WTC11 (cell line): Measurements from ENCODE around the gene MRPS15. TPM values are rescaled to one million over a fixed set of nuclear protein-coding genes. Genes with fewer than 3 reads are reported as not detected.

Experiments
- ATAC-seq: fragments of 200-7000 bp; cut with Tn5 transposase; 2 replicates; pipeline ENCODE4 v1.10.0; 2021; ENCODE audit warnings: mild to moderate bottlenecking, moderate library complexity
- CTCF ChIA-PET: fragments of 300-600 bp; sonication (Branson Sonifier 250); formaldehyde crosslinking; loops from one replicate; lab custom pipeline; 2021; ENCODE audit warnings: antibody characterized with exemption; lab: Charles Lee
- POLR2A ChIA-PET: fragments of 350-600 bp; sonication (Branson Sonifier 250); formaldehyde crosslinking; loops from one replicate; lab custom pipeline; 2021; ENCODE audit warnings: antibody characterized with exemption; lab: Charles Lee
- DNase-seq: peaks from one replicate; pipeline ENCODE4 v3.0.0; 2021; ENCODE audit warnings: low spot score
- H3K27ac Mint-ChIP-seq: 2 replicates; pipeline ENCODE4 v1.8.0; 2021; ENCODE audit warnings: mixed read lengths
- H3K27me3 Mint-ChIP-seq: 2 replicates; pipeline ENCODE4 v1.8.0; 2021; ENCODE audit warnings: low read depth, mild to moderate bottlenecking, moderate library complexity, mixed read lengths
- H3K36me3 Mint-ChIP-seq: 2 replicates; pipeline ENCODE4 v1.8.0; 2021; ENCODE audit warnings: mixed read lengths
- H3K4me1 Mint-ChIP-seq: 2 replicates; pipeline ENCODE4 v1.8.0; 2022; ENCODE audit warnings: mixed read lengths
- H3K4me3 Mint-ChIP-seq: 2 replicates; pipeline ENCODE4 v1.8.0; 2021; ENCODE audit warnings: mild to moderate bottlenecking, moderate library complexity, mixed read lengths
- H3K9me3 Mint-ChIP-seq: 2 replicates; pipeline ENCODE4 v1.8.0; 2021; ENCODE audit warnings: mixed read lengths
- CBFB ChIP-seq: sonication (generic); formaldehyde crosslinking; IDR thresholded peaks from 2 replicates; pipeline ENCODE4 v1.8.1; 2022; ENCODE audit warnings: mild to moderate bottlenecking, low read depth, missing genetic modification reagents
- CREB1 ChIP-seq: sonication (generic); formaldehyde crosslinking; IDR thresholded peaks from 2 replicates; pipeline ENCODE4 v1.8.0; 2023; ENCODE audit warnings: mild to moderate bottlenecking, missing genetic modification reagents
- E2F4 ChIP-seq: sonication (generic); formaldehyde crosslinking; IDR thresholded peaks from 2 replicates; pipeline ENCODE4 v1.8.1; 2022; ENCODE audit warnings: low read depth, mild to moderate bottlenecking, moderate library complexity, missing genetic modification reagents, borderline replicate concordance
- GABPB1 ChIP-seq: sonication (generic); formaldehyde crosslinking; IDR thresholded peaks from 2 replicates; pipeline ENCODE4 v1.8.1; 2023; ENCODE audit warnings: mild to moderate bottlenecking, missing genetic modification reagents
- JUN ChIP-seq: sonication (generic); formaldehyde crosslinking; IDR thresholded peaks from 2 replicates; pipeline ENCODE4 v1.8.0; 2023; ENCODE audit warnings: mild to moderate bottlenecking, missing genetic modification reagents
- NFATC4 ChIP-seq: fragments of 250-450 bp; sonication (Bioruptor Pico); IDR thresholded peaks from 2 replicates; pipeline ENCODE4 v1.9.0; 2021; ENCODE audit warnings: mild to moderate bottlenecking
- NFE2L1 ChIP-seq: sonication (generic); formaldehyde crosslinking; IDR thresholded peaks from 2 replicates; pipeline ENCODE4 v1.8.1; 2023; ENCODE audit warnings: missing genetic modification reagents
- NR1H2 ChIP-seq: sonication (generic); formaldehyde crosslinking; IDR thresholded peaks from 2 replicates; pipeline ENCODE4 v1.9.0; 2021; ENCODE audit warnings: mild to moderate bottlenecking, moderate library complexity, missing genetic modification reagents
- NR2C2 ChIP-seq: sonication (generic); formaldehyde crosslinking; IDR thresholded peaks from 2 replicates; pipeline ENCODE4 v1.8.0; 2022; ENCODE audit warnings: mild to moderate bottlenecking, missing genetic modification reagents
- SOX15 ChIP-seq: fragments of 250-450 bp; sonication (Bioruptor Pico); IDR thresholded peaks from 2 replicates; pipeline ENCODE4 v1.9.0; 2021; ENCODE audit warnings: mild to moderate bottlenecking
- TEAD1 ChIP-seq: sonication (generic); formaldehyde crosslinking; IDR thresholded peaks from 2 replicates; pipeline ENCODE4 v1.8.0; 2022; ENCODE audit warnings: mild to moderate bottlenecking, missing genetic modification reagents
- TP53 ChIP-seq: sonication (generic); formaldehyde crosslinking; IDR thresholded peaks from 2 replicates; pipeline ENCODE4 v1.8.1; 2023; ENCODE audit warnings: mild to moderate bottlenecking, missing genetic modification reagents
- ZBTB21 ChIP-seq: sonication (generic); formaldehyde crosslinking; IDR thresholded peaks from 2 replicates; pipeline ENCODE4 v1.8.1; 2023; ENCODE audit warnings: mild to moderate bottlenecking, missing genetic modification reagents, borderline replicate concordance
- ZNF138 ChIP-seq: sonication (generic); formaldehyde crosslinking; conservative IDR thresholded peaks from 2 replicates; pipeline ENCODE4 v1.8.1; 2022; ENCODE audit warnings: mild to moderate bottlenecking, moderate library complexity, missing genetic modification reagents
- ZNF219 ChIP-seq: sonication (generic); formaldehyde crosslinking; IDR thresholded peaks from 2 replicates; pipeline ENCODE4 v1.8.0; 2023; ENCODE audit warnings: missing genetic modification reagents, mild to moderate bottlenecking, borderline replicate concordance
- ZNF281 ChIP-seq: sonication (generic); formaldehyde crosslinking; IDR thresholded peaks from 2 replicates; pipeline ENCODE4 v1.8.0; 2023; ENCODE audit warnings: mild to moderate bottlenecking, missing genetic modification reagents
- ZNF512 ChIP-seq: sonication (generic); formaldehyde crosslinking; IDR thresholded peaks from 2 replicates; pipeline ENCODE4 v1.8.1; 2022; ENCODE audit warnings: missing genetic modification reagents, borderline replicate concordance
- ZSCAN18 ChIP-seq: fragments of 250-450 bp; sonication (Bioruptor Pico); IDR thresholded peaks from 2 replicates; pipeline ENCODE4 v2.1.2; 2022; ENCODE audit warnings: mild to moderate bottlenecking, moderate library complexity
- total RNA-seq: library from RNA; stranded (reverse); gene quantifications from 3 replicates; pipeline ENCODE4 v1.2.3, GENCODE V29; 2021
- TF ChIP-seq, protein P1 (sequence below): fragments of 200-600 bp; IDR thresholded peaks from 2 replicates; pipeline ENCODE4 v1.8.0; 2022; ENCODE audit warnings: antibody characterized with exemption
- TF ChIP-seq, protein P2 (sequence below): sonication (generic); formaldehyde crosslinking; IDR thresholded peaks from 2 replicates; pipeline ENCODE4 v1.8.0; 2022; ENCODE audit warnings: missing genetic modification reagents
- TF ChIP-seq, protein P3 (sequence below): sonication (generic); formaldehyde crosslinking; IDR thresholded peaks from 2 replicates; pipeline ENCODE4 v1.8.1; 2022; ENCODE audit warnings: low read depth, missing genetic modification reagents, borderline replicate concordance
- TF ChIP-seq, protein P4 (sequence below): sonication (generic); formaldehyde crosslinking; IDR thresholded peaks from 2 replicates; pipeline ENCODE4 v1.8.0; 2022; ENCODE audit warnings: mild to moderate bottlenecking, missing genetic modification reagents

The MRPS15 gene
- total RNA-seq, 1 experiment from 2014 or later, result 113 TPM

GRCh38 chr1:36463463-36463802, 751 bp downstream of the MRPS15 start (continued):
- TF ChIP-seq ZNF219 (CRISPR knock-in tag) (no peak), NR2C2 (CRISPR knock-in tag) (no peak), ZBTB21 (CRISPR knock-in tag) (no peak), ZNF512 (CRISPR knock-in tag) (0 out of 2 replicates have a peak, but pooled peaks have one; percentile 49), JUN (CRISPR knock-in tag) (no peak), TEAD1 (no peak)
- TF ChIP-seq, protein P1, sequence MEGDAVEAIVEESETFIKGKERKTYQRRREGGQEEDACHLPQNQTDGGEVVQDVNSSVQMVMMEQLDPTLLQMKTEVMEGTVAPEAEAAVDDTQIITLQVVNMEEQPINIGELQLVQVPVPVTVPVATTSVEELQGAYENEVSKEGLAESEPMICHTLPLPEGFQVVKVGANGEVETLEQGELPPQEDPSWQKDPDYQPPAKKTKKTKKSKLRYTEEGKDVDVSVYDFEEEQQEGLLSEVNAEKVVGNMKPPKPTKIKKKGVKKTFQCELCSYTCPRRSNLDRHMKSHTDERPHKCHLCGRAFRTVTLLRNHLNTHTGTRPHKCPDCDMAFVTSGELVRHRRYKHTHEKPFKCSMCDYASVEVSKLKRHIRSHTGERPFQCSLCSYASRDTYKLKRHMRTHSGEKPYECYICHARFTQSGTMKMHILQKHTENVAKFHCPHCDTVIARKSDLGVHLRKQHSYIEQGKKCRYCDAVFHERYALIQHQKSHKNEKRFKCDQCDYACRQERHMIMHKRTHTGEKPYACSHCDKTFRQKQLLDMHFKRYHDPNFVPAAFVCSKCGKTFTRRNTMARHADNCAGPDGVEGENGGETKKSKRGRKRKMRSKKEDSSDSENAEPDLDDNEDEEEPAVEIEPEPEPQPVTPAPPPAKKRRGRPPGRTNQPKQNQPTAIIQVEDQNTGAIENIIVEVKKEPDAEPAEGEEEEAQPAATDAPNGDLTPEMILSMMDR, result no peak

DNA sequence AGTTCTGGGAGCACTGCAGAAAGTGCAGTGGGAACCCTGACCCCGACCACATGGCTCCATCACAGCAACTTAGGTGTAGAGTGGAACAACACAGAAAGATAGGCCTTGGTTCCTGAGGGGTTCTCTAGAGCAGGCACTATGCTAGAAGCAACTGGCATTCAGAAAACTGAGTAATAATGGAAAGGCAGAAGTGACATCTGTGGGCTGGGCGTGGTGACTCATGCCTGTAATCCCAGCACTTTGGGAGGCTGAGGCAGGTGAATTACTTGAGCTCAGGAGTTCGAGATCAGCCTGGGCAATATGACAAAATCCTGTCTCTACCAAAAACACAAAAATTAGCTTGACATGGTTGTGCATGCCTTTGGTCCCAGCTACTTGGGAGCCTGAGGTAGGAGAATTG, 5.3 kb downstream of the MRPS15 start:
- Mint-ChIP-seq H3K27me3 (no peaks in the 10 kb centered on the region), H3K36me3 (peaks cover 53% of the 10 kb centered on the region), H3K4me3 (no peak overlapping the region)

More for the DNA sequence above, 5.3 kb downstream of the MRPS15 start:
- no peak for ATAC-seq
- POLR2A ChIA-PET, result no interaction called here
- H3K4me1 Mint-ChIP-seq, result peaks cover 4% of the 10 kb centered on the region
- no peak for TF ChIP-seq GABPB1 (CRISPR knock-in tag)
- TF ChIP-seq, protein P2, sequence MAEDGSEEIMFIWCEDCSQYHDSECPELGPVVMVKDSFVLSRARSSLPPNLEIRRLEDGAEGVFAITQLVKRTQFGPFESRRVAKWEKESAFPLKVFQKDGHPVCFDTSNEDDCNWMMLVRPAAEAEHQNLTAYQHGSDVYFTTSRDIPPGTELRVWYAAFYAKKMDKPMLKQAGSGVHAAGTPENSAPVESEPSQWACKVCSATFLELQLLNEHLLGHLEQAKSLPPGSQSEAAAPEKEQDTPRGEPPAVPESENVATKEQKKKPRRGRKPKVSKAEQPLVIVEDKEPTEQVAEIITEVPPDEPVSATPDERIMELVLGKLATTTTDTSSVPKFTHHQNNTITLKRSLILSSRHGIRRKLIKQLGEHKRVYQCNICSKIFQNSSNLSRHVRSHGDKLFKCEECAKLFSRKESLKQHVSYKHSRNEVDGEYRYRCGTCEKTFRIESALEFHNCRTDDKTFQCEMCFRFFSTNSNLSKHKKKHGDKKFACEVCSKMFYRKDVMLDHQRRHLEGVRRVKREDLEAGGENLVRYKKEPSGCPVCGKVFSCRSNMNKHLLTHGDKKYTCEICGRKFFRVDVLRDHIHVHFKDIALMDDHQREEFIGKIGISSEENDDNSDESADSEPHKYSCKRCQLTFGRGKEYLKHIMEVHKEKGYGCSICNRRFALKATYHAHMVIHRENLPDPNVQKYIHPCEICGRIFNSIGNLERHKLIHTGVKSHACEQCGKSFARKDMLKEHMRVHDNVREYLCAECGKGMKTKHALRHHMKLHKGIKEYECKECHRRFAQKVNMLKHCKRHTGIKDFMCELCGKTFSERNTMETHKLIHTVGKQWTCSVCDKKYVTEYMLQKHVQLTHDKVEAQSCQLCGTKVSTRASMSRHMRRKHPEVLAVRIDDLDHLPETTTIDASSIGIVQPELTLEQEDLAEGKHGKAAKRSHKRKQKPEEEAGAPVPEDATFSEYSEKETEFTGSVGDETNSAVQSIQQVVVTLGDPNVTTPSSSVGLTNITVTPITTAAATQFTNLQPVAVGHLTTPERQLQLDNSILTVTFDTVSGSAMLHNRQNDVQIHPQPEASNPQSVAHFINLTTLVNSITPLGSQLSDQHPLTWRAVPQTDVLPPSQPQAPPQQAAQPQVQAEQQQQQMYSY (CRISPR knock-in tag), result no peak
- TF ChIP-seq, protein P3, sequence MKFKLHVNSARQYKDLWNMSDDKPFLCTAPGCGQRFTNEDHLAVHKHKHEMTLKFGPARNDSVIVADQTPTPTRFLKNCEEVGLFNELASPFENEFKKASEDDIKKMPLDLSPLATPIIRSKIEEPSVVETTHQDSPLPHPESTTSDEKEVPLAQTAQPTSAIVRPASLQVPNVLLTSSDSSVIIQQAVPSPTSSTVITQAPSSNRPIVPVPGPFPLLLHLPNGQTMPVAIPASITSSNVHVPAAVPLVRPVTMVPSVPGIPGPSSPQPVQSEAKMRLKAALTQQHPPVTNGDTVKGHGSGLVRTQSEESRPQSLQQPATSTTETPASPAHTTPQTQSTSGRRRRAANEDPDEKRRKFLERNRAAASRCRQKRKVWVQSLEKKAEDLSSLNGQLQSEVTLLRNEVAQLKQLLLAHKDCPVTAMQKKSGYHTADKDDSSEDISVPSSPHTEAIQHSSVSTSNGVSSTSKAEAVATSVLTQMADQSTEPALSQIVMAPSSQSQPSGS (CRISPR knock-in tag), result no peak
- no peak for TF ChIP-seq E2F4 (CRISPR knock-in tag)
- TF ChIP-seq ZNF138 (CRISPR knock-in tag), result no peak
- TF ChIP-seq NR1H2 (CRISPR knock-in tag), result no peak
- no peak for TF ChIP-seq SOX15 (CRISPR knock-in tag)
- TF ChIP-seq TP53, result no peak
- TF ChIP-seq CBFB (CRISPR knock-in tag), result no peak
- TF ChIP-seq, protein P4, sequence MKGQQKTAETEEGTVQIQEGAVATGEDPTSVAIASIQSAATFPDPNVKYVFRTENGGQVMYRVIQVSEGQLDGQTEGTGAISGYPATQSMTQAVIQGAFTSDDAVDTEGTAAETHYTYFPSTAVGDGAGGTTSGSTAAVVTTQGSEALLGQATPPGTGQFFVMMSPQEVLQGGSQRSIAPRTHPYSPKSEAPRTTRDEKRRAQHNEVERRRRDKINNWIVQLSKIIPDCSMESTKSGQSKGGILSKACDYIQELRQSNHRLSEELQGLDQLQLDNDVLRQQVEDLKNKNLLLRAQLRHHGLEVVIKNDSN (CRISPR knock-in tag), result no peak
- TF ChIP-seq ZSCAN18 (CRISPR knock-in tag), result no peak
- no peak for TF ChIP-seq NFE2L1 (CRISPR knock-in tag)
- TF ChIP-seq ZNF281, result no peak
- no peak for TF ChIP-seq NFATC4 (CRISPR knock-in tag)
- TF ChIP-seq CREB1 (CRISPR knock-in tag), result no peak
- CTCF ChIA-PET, result no interaction called here
- H3K27ac Mint-ChIP-seq, result no peak overlapping the region
- H3K9me3 Mint-ChIP-seq, result no peaks in the 10 kb centered on the region
- no peak for DNase-seq
